Left lobe of liver (tissue), 2 donors: ENCODE measurements around the gene ACIN1. TPM values are rescaled to one million over a fixed set of nuclear protein-coding genes. Genes with fewer than 3 reads are reported as not detected.
"Not testable (repeated sequence)": the region's sequence is repeated elsewhere in the genome, so short reads cannot be mapped to it uniquely, and the experiment has no call there.

Source experiments
- ATAC-seq: fragments of 200-7000 bp; cut with Tn5 transposase; one replicate; pipeline ENCODE4 v1.9.1; 2020; ENCODE audit warnings: mild to moderate bottlenecking, moderate library complexity
- DNase-seq: peaks from one replicate; pipeline ENCODE4 v3.0.0-alpha.2; 2020; ENCODE audit warnings: low spot score
- total RNA-seq: library from RNA; stranded (reverse); gene quantifications from one replicate; pipeline ENCODE4 v1.2.1, GENCODE V29; 2021
- donor health status: DM: no; HTN: no; CAD: no; lungs with moderate emphysema.
- donor health status: DM: no; HTN: yes; CAD: no.

ACIN1 gene
- total RNA-seq, 1 donor from 2014 or later = 48.2 TPM

DNA sequence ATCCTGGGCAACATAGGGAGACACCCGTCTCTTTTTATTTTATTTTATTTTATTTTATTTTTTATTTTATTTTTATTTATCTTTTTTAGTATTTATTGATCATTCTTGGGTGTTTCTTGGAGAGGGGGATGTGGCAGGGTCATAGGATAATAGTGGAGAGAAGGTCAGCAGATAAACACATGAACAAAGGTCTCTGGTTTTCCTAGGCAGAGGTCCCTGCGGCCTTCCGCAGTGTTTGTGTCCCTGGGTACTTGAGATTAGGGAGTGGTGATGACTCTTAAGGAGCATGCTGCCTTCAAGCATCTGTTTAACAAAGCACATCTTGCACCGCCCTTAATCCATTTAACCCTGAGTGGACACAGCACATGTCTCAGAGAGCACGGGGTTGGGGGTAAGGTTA, 12.7 kb upstream of the ACIN1 start:
- not testable (repeated sequence) for ATAC-seq, DNase-seq

DNA sequence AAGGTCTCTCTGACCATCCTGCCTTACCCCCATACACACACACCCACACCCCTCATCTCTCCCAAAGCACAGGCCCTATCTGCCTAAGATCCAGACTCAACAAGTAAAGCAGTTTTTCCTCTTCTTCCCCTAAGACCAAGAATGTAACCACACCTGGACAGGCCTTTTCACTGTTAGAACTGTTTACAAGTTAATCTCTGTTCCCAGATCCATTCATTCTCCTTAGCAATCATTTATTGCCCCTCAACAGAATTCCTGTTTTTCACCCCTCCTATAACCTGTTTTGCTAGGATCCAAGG, 11.8 kb upstream of the ACIN1 start:
- ATAC-seq (no peak), DNase-seq (no peak)

DNA sequence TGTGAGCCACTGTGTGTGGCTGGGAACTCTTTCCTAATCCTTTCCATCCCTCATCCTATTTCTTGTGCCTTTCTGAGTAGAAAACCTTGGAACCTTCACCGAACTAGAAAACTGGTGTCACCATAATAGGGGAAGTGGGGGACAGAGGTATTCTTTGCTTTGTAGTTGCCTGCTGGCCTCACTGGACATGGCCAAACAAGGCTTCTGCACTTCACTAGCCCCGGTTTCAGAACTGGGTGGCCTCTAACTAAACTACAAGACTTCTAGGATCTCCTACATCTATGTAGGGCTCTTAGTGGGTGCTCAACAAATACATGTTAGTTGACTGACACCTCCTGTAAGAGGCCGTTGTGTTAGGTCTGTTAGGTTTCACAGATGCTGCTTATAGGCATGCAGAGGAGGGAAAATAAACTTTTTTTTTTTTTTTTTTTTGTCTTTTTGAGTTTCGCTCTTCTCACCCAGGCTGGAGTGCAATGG, 10.4 kb upstream of the ACIN1 start:
- ATAC-seq = no peak
- DNase-seq = no peak

DNA sequence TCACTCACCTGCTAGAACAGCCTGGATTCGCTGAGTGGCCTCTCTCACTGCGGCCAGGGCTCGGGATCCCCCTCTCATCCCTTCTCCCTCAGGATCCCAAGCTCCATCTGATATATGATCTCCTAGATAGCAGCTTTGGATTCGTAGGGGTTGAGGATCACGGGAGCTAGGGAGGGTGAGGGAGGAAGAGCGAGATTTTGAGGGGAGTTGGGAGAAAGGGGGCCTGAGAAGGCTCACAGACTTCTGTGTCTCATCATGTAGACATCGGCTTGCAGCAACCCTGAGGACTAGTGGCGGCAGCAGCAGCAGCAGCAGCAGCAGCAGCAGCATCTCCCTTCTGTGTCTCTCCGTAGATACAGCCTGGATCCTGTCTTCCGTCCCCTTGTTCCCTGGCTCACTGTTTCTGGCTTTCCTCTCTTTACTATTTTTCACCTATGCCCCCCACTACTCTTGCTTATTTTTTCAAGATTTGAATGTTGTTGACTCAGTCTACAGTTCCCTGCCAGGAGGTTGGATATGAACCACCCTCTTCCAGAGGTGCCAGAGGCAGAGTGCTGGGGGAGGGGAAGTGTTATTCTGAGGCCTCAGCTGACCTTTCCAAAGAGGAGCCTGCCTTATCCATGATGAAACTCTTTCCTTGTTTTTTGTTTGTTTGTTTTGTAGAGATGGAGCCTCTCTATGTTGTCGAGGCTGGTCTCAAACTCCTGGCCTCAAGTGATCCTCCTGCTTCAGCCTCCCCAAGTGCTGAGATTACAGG, 9.8 kb upstream of the ACIN1 start, which contains the start of gene CIROP:
Gene CIROP, minus strand, starts transcription at position 399 of the 757 bp plus-strand sequence. Its CDS starts 69 bp downstream, at position 330.
- ATAC-seq (no peak), DNase-seq (no peak)

DNA sequence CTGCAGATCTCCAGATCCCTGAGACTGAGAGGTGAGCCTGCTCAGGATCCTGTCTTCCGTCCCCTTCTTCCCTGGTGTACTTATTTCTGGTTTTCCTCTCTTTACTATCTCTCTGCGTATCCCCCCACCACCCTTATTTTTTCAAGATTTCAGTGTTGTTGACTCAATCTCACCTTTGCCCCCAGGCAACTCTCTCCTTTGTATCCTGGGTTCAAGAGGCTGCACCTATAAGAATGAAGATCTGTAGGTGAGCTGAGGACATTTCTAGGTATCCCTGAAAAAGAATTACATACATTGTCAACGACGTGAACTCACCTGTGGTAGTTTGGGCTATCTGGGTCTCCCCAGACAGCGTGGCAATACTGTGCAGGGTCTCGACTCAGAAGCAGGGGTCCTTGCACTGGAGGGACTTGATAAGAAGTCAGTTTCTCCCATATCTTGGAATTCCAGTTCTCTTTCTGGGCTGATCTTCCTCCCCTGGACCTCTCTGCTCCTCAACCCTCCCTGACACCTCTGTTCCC, 9.2 kb upstream of the ACIN1 start:
- DNase-seq (peak; percentile 30), ATAC-seq (no peak)

DNA sequence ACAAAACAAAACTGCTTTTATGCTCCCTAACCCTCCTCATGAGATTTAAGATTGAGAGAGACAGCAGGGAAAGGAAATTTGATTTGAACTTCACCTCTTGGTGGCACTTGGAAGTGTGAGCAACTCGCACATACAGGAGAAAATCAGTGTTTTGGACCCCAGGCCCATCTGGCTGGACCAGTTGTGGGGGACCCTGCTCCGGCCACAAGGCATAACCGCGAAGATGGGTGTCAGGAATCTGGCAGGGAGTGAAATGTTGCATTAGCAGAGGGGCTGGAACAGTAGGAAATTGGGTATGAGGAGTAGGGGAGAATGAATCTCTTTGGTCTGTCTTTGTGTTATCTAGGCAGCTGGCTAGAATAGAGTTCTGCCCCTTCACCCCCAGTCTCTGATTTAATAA, 8.6 kb upstream of the ACIN1 start:
- DNase-seq (no peak), ATAC-seq (no peak)

DNA sequence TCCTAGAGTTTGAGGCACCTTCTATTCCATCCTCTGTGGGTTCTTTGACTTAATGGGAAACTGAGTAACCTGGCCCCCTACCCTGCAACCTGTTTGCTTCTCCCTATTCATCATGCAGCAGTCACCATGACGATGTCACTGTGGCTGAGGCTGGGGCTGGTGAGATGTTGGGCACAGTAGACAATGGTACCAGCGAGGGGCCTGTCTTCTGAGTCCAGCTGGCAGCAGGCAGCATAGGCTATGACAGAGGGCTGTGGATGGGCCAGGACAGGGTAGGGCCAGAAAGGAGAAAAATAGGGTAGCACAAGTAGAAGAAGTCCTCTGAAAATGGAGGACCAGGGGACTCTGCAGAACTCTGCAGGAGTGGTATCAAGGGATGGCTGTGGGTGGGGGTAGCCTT, 7.9 kb upstream of the ACIN1 start:
- ATAC-seq = no peak
- no peak for DNase-seq

DNA sequence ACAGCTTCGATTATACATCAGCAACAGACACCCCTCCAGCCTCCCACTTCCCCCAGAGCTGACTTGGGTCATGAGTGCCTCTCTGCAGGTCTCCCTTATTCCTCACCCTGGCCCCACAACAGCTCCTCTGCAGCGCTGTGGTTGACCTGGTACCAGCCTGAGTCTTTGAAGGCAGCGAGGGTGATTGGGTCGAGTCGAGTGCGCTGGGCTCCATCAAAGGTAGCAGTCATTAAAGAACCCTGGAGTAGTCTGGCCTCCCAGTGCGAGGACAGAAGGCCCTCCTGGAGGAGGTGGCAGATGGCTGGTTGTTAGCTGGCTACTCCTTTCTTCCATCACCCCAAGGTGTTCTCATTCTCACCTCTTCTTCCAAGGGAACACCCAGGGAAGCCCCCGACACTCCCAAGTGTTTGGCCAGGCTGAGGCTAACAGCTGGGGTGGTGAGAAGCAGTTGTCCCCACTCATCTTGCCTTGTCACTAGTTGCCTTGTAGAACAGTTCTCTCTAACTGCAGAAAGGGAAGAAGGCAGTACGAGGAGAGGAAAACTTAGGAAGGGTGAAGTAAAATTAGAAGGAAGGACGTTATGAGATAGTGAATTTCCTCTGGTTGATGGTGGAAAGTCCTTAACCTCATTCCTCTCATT, 7.2 kb upstream of the ACIN1 start:
- ATAC-seq = no peak
- peak; percentile 38 for DNase-seq

DNA sequence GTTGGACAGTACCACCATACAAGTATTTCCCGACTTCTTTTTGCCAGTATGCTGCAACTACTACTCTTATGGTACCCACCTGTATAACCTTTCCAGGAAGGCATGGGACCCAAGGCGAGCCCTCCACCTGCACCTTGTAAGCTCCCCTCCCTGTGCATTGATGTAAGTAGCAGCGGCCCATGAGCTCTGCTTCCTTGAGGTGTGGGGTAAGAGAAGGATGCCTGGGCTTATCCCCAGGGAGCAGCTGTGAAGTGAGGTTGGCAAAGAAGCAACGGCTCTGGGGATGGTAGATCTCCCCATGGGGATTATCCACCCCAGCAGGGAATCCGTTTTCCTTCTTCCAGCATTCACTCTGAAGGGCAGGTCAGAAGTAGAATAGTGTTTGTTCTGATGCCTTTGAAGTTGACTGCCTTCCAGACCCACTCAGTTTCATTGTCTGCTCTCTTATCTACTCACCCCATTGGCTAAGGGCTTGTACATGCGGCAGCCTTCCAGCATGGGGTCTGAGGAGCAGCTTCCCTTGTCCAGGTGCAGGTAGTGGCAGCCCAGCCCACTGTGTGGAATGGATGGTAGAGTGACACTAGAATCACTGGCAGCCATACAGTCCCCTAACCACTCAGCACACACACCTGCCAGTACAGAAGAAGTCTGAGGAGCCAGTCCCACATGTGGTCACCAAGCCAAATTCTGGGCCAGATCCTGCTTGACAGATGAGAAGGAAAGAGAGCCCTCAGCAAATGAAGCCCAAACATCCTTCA, 6.5 kb upstream of the ACIN1 start:
- ATAC-seq (no peak), DNase-seq (peak; percentile 33)

DNA sequence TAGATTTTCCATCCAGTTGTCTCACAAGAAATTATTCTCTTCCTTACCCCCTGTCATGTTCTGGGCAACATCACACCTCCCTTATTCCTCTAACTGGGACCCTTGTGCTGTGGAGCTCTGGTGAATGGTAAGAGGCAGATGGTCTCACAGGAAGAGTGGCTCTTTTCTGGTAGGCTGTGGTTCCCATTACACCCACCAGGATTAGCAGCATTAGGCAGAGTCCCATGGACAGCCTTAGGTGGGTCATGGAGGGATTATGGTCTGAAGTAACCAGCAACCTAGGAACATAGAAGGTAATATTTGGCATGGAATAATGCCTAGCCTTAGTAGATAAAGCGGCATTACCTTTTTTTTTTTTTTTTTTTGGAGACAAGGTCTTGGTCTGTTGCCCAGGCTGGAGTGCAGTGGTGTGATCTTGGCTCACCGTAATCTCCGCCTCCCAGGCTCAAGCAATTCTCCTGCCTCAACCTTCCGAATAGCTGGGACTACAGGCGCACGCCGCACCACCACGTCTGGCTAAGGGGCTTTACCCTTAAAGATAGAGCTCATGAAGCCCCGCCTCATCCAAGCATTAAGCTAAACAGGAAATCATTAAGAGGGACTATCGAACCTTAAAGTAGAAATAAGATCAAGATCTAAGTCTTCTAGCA, 4.4 kb upstream of the ACIN1 start:
- no peak for ATAC-seq
- DNase-seq = peak; percentile 46

DNA sequence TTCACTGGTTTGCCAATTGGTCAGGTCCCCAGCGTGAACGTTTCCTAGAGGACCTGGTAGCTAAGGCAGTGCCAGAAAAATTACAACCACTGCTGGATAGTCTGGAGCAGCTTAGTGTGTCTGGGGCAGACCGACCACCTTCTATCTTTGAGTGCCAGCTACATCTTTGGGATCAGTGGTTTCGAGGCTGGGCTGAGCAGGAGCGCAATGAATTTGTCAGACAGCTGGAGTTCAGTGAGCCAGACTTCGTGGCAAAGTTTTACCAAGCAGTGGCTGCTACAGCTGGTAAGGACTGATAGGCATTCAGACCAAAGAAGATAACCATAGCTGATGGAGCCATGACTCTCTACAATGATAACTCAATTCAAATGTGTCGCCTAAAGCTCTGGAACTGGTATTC, 2.9 kb upstream of the ACIN1 start:
- peak; percentile 39 for DNase-seq
- ATAC-seq = no peak

DNA sequence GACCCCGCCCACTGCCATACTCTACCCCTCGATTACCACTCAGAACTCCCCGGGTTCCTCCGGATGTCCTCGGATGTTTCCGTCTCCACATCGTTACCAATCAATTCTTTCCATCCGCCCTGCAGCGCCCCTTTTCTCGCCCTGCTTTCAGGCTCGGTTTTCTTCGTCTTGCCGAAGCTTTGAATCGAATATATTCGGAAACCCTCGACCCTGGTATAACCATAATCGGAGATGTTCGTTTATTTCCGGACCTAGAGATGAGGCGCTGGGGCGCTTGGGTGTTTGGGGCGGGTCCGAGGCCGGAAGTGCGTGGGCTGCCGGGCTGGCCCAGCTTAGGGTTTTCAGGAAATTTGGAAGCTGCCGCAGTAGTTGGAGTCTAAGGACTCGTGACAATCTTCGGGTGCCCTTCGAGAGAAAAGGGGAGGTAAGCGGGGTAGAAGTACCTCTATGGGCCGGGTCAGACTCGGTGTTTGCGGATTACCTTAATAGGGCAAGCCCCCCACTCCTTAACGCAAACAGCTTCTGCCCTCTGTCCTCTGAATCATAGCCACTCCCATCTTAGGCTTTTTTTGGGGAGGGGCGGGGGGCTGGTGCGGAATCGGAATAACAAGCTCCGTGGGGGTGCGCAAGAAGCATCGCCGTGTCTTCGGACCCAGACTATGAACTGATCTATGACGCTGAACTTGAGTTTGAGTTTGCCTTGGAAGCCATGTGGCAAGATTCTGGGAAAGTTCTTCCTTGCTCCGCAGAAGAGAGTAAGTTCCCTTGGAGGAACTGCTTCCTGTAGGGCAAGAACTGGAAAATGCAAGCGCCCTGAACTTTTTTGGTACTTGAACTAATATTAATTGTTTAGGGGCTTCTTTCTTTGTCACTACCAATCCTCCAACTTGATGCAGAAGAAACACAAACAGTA, 516 bp upstream of the ACIN1 start, which contains the start of gene C14orf119:
Gene C14orf119, plus strand, starts transcription at position 310 of the 913 bp plus-strand sequence. CDS start 2,154 bp downstream, outside the sequence.
- peak; percentile 88 for ATAC-seq

DNA sequence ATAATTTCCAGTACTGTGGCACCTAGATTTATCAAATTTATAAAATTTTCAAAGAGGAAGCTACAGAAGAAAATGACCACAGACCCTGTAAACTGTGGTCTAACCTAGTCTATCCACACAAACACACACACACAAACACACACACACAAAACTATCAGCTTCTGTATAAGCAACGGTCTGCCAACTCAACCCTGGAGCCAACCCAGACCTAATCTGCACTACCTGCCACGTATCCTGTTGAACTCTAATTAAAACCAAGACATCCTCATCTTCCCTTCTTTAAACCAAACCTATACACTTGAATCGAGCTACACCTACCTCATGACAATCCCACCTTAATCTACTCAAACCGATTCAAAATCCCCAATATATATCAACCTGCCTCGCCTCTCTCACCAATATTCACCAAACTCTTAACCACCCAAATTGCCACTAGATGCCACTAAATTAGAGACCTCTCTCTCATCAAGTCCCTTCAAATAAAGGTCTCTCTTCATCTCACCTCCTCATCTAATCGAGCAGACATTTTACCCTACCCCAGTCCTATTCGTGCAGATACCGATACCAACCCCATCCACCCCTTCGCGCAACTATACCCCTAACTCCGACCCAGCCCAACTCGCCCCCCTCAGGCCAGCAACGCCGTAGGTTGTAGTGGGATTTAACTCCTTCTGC, 808 bp downstream of the ACIN1 start:
- DNase-seq (peak; percentile 38), ATAC-seq (no peak)

More for the DNA sequence above, 516 bp upstream of the ACIN1 start, which contains the start of gene C14orf119:
- DNase-seq = peak; percentile 100

DNA sequence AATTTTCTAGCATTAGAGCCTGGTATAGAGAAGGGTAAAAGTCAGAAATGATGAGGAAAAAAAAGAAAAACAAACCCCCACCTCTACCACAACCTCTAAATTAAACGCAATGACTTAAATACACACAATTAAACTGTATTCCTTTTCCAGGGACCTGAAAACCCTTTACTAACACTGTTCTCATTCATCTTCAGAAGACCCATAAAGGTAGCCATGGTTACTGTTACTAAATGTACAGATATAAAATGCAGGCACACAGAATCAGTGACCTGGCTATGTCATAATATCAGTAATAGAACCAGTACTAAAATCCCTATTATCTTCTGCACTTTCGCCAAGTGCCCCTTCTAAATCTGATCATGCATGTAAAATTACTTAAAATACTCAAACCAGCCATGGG, 1.4 kb downstream of the ACIN1 start:
- no peak for ATAC-seq
- no peak for DNase-seq

DNA sequence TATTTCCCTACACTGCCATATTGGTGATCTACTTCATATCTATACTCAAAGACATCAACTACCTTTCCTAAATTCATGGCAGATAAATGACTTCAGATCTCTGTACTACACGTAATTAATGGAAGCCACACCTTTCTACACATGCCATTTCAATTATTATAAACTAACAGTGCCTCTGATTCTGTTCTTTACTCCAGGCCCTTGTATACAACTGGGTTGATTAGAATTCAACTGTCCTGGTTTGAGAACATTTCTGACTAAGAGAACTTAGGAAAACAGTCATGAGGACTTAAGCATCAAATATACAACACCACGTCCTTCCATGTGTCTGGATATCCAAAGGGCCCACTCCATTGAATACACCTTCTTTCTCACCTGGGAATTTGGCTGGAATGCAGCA, 1.8 kb downstream of the ACIN1 start:
- no peak for ATAC-seq
- DNase-seq = no peak

DNA sequence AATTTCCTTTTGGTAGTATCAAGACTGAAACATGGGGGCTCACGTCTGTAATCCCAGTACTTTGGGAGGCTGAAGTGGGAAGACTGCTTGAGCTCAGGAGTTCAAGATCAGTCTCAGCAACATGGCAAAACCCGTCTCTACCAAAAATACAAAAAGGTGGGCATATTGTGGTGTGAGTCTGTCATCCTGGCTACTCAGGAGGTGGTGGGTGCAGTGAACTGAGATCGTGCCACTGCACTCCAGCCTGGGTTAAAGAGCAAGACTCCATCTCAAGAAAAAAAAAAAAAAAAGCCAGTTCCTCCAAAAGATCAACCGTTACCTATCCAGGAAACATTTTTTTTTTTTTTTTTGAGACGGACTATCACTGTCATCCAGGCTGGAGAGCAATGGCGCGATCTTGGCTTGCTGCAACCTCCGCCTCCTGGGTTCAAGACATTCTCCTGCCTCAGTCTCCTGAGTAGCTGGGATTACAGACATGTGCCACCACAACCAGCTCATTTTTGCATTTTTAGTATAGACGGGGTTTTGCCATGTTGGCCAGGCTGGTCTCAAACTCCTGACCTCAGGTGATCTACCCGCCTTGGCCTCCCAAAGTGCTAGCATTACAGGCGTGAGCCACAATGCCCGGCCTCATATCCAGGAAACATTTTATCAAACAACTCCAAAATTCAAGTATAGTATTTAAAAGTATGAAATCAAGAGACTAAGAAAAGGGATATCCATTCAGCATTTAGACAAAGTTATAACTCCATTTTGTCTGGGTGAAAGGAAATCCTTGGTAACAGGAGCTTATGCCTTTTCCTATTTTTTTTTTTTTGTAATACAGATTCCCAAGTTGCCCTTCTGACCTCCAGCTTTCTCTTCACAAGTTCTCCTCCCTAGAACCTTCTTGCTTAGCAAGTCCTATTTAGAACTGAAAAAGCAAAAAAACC, 3.4 kb downstream of the ACIN1 start:
- ATAC-seq = no peak

DNA sequence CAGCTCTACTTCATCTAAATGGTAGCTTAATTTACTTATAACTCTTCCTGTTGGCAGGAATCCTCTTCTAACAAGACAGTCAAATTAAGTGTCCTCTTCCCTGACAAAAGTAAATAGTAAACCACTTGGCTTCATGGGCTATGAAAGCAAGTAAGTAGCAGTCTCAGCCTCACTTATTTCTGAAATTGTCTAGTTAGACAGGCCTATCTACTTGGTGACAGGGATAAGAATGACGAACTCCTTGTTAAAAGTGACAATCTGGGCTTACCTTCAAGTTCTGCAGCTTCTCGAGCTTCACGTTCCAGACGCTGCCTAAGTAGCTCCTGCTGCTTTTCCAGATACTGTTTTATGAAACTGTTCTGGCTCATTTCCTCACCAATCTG, 4.7 kb downstream of the ACIN1 start:
- DNase-seq (no peak), ATAC-seq (no peak)

More for the DNA sequence above, 3.4 kb downstream of the ACIN1 start:
- no peak for DNase-seq
